Measurements from ENCODE around the gene TRIM72. TPM values are rescaled to one million over a fixed set of nuclear protein-coding genes. Genes with fewer than 3 reads are reported as not detected.

The TRIM72 gene
- total and polyA plus RNA-seq, 9 of the 15 experiments (the other 6 are each of a cell fraction or from before 2014, with no cell fraction given), result under 0.01 TPM; not detected in 8

DNA sequence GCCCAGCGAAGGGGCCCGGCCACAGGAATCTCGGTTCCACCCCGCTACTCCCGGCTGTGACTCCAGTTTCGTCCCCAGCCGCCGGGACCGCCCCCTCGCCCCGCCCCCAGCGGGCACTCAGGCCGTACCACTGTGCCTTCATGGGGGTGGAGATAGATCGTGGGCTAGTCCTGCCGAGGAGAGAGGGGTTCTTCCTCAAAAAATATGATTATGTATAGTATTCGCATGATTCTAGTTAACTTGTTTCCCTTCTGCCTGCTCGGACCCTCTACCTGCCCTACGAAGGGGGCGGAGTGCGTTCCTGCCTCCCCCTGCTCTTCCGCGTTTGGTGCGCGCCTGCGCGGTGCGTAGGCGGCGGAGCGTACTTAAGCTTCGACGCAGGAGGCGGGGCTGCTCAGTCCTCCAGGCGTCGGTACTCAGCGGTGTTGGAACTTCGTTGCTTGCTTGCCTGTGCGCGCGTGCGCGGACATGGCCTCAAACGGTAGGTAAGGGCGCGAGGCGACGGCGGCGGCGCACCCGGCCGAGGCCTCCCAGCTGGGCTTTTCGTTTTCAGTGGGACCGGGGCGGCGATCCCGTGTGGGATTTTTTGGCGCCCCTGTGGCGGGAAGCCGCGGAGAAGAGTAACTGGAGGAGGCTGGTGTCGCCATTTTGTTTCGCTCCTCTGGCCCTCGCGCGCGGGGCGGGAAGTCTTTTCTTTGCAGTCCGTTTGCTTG, 34.0 kb upstream of the TRIM72 start, which contains the start of gene FUS (continued):
- TF ChIP-seq TFAP4 (CRISPR knock-in tag; IDR thresholded peaks at IDR 0.05; ENCODE audit: borderline replicate concordance), result peak; percentile 72
- TF ChIP-seq, protein P1, sequence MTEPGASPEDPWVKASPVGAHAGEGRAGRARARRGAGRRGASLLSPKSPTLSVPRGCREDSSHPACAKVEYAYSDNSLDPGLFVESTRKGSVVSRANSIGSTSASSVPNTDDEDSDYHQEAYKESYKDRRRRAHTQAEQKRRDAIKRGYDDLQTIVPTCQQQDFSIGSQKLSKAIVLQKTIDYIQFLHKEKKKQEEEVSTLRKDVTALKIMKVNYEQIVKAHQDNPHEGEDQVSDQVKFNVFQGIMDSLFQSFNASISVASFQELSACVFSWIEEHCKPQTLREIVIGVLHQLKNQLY (CRISPR knock-in tag; conservative IDR thresholded peaks at IDR 0.05), result peak; percentile 68 to 71; a peak in 1 of 4 replicates
- TF ChIP-seq SIX5 (IDR thresholded peaks at IDR 0.05; ENCODE audit: borderline replicate concordance in 1 of 2, insufficient read depth in 1 of 2, low read depth in 1 of 2, low read length in 2 of 2), result peak; percentile 39 to 61; a peak in 3 of 4 replicates
- TF ChIP-seq HNRNPK (IDR thresholded peaks at IDR 0.05; ENCODE audit: low read depth, low read length, poor library complexity, severe bottlenecking), result peak; percentile 9
- no peak for TF ChIP-seq MEF2A (IDR thresholded peaks at IDR 0.05; ENCODE audit: control insufficient read depth, low read depth, low read length)
- no peak for TF ChIP-seq SMARCA4 (IDR thresholded peaks at IDR 0.05)
- 0 out of 2 replicates have a peak, but pooled peaks have one; percentile 51 for TF ChIP-seq DMBX1 (CRISPR knock-in tag; IDR thresholded peaks at IDR 0.05; ENCODE audit: borderline replicate concordance)
- no peak for TF ChIP-seq MEIS2 (IDR thresholded peaks at IDR 0.05; ENCODE audit: partially characterized antibody)
- no peak for TF ChIP-seq POLR3G (IDR thresholded peaks at IDR 0.05; ENCODE audit: extremely low read depth, insufficient read length, insufficient replicate concordance)
- TF ChIP-seq CSDE1 (IDR thresholded peaks at IDR 0.05), result peak in 1 of 2 experiments; percentile 80; a peak in 1 of 4 replicates
- TF ChIP-seq THRB (CRISPR knock-in tag; conservative IDR thresholded peaks at IDR 0.05), result no peak
- peak; percentile 99 for TF ChIP-seq RBFOX2 (IDR thresholded peaks at IDR 0.05; ENCODE audit: low read depth, low read length)
- TF ChIP-seq E2F6 (IDR thresholded peaks at IDR 0.05; ENCODE audit: borderline replicate concordance in 1 of 2, extremely low read depth in 1 of 2, insufficient read depth in 1 of 2, insufficient read length in 1 of 2, low read depth in 1 of 2, low read length in 1 of 2, poor library complexity in 1 of 2, severe bottlenecking in 1 of 2), result peak in 1 of 2 experiments; percentile 62
- no peak for TF ChIP-seq WHSC1 (IDR thresholded peaks at IDR 0.05; ENCODE audit: low read length)
- TF ChIP-seq RAD21 (CRISPR knock-in tag; conservative IDR thresholded peaks at IDR 0.05 in 1 of 2, IDR thresholded peaks at IDR 0.05 in 1 of 2), result peak; percentile 2 to 25; a peak in 1 of 4 replicates
- TF ChIP-seq RFX1 (IDR thresholded peaks at IDR 0.05), result no peak
- TF ChIP-seq RBM14 (IDR thresholded peaks at IDR 0.05; ENCODE audit: borderline replicate concordance, insufficient read depth, low read depth, low read length), result peak; percentile 93; the same call in 1 of the 2 replicates
- no peak; the same call in 1 of the 2 replicates for TF ChIP-seq ZNF41 (CRISPR knock-in tag; conservative IDR thresholded peaks at IDR 0.05)
- TF ChIP-seq MTA3 (IDR thresholded peaks at IDR 0.05; ENCODE audit: borderline replicate concordance), result peak; percentile 100
- no peak for TF ChIP-seq ZBED1 (IDR thresholded peaks at IDR 0.05)

All from K562 (cell line).